Activated B cell treated with CpG ODN at 0.5 μM for 24 hours (primary cell): ENCODE results near the gene BCHE. TPM values are rescaled to one million over a fixed set of nuclear protein-coding genes. Genes with fewer than 3 reads are reported as not detected.

Experiments
- ATAC-seq: fragments of 200-7000 bp; cut with Tn5 transposase; one replicate; pipeline ENCODE4 v1.10.0; 2021; ENCODE audit warnings: low read depth, mild to moderate bottlenecking, moderate library complexity
- CTCF ChIA-PET: fragments of 350-600 bp; sonication (Branson Sonifier 250); formaldehyde crosslinking; loops from one replicate; lab custom pipeline; 2021; ENCODE audit warnings: antibody characterized with exemption; lab: Charles Lee
- POLR2A ChIA-PET: fragments of 350-600 bp; sonication (Branson Sonifier 250); formaldehyde crosslinking; loops from one replicate; lab custom pipeline; 2021; ENCODE audit warnings: antibody characterized with exemption; lab: Charles Lee
- DNase-seq: peaks from one replicate; pipeline ENCODE4 v3.0.0; 2022
- H3K27ac Mint-ChIP-seq: one replicate; pipeline ENCODE4 v1.8.0; 2020; ENCODE audit warnings: mixed read lengths
- H3K27me3 Mint-ChIP-seq: one replicate; pipeline ENCODE4 v1.8.0; 2021; ENCODE audit warnings: mixed read lengths
- H3K36me3 Mint-ChIP-seq: one replicate; pipeline ENCODE4 v1.8.0; 2021; ENCODE audit warnings: low read depth, mixed read lengths
- H3K4me1 Mint-ChIP-seq: one replicate; pipeline ENCODE4 v1.8.0; 2021; ENCODE audit warnings: mixed read lengths
- H3K4me3 Mint-ChIP-seq: one replicate; pipeline ENCODE4 v1.8.0; 2020; ENCODE audit warnings: mild to moderate bottlenecking, mixed read lengths
- H3K9me3 Mint-ChIP-seq: one replicate; pipeline ENCODE4 v1.8.0; 2020; ENCODE audit warnings: mixed read lengths
- CTCF ChIP-seq: fragments of 200-600 bp; IDR thresholded peaks from one replicate; pipeline ENCODE4 v1.8.0; 2022; ENCODE audit warnings: antibody characterized with exemption, mild to moderate bottlenecking
- intact Hi-C: fragments of 100-400 bp; cut with micrococcal nuclease; formaldehyde crosslinking; loops from one replicate; pipeline ENCODE4 v1.15.1; 2024
- total RNA-seq: library from RNA; stranded (reverse); gene quantifications from 2 replicates; pipeline ENCODE4 v1.2.3, GENCODE V29; 2022

BCHE gene
- total RNA-seq, 1 donor from 2014 or later: not detected

- intact Hi-C loops: loop anchor here (10.0 kb wide), 1 partner anchor 1500 kb away; no protein-coding TSS in a partner anchor
- Mint-ChIP-seq H3K27me3 (no peaks in the 10 kb centered on the region), H3K36me3 (no peaks in the 10 kb centered on the region), H3K4me3 (no peak overlapping the region), H3K27ac (no peak overlapping the region), H3K9me3 (no peaks in the 10 kb centered on the region), H3K4me1 (no peaks in the 10 kb centered on the region)
- DNase-seq: no peak
- ATAC-seq: no peak
- POLR2A ChIA-PET: no interaction called here
- TF ChIP-seq CTCF: no peak
- CTCF ChIA-PET: interaction anchor here (1.4 to 2.2 kb wide), 3 partner anchors 9 to 15 kb away, joined by 5 to 6 read pairs (median 5); no protein-coding TSS in a partner anchor
These were observed 17.5 kb upstream of the BCHE start for GRCh38 chr3:165854696-165855095.

- H3K9me3 Mint-ChIP-seq: no peaks in the 10 kb centered on the region
- ChIA-PET CTCF (no interaction called here), POLR2A (no interaction called here)
- no peaks in the 10 kb centered on the region for H3K27me3 Mint-ChIP-seq
- H3K27ac Mint-ChIP-seq: no peak overlapping the region
- H3K4me1 Mint-ChIP-seq: no peaks in the 10 kb centered on the region
- ATAC-seq (no peak), DNase-seq (no peak)
- no peak overlapping the region for H3K4me3 Mint-ChIP-seq
- no peak for TF ChIP-seq CTCF
- no peaks in the 10 kb centered on the region for H3K36me3 Mint-ChIP-seq
- intact Hi-C loops: loop anchor here (10.0 kb wide), 1 partner anchor 1502 kb away; no protein-coding TSS in a partner anchor
These were observed 15.5 kb upstream of the BCHE start for GRCh38 chr3:165852711-165853110.

- no peak overlapping the region for H3K27ac Mint-ChIP-seq
- no peaks in the 10 kb centered on the region for H3K27me3 Mint-ChIP-seq
- H3K4me3 Mint-ChIP-seq: no peak overlapping the region
- no peaks in the 10 kb centered on the region for H3K9me3 Mint-ChIP-seq
- ATAC-seq (no peak), DNase-seq (no peak)
- ChIA-PET POLR2A (no interaction called here), CTCF (no interaction called here)
- H3K4me1 Mint-ChIP-seq: no peaks in the 10 kb centered on the region
- no peaks in the 10 kb centered on the region for H3K36me3 Mint-ChIP-seq
- intact Hi-C loops: loop anchor here (10.0 kb wide), 1 partner anchor 1503 kb away; no protein-coding TSS in a partner anchor
- TF ChIP-seq CTCF: no peak
These were observed 15.0 kb upstream of the BCHE start for GRCh38 chr3:165852191-165852590.

GRCh38 chr3:165846056-165846455 lies 8.8 kb upstream of the BCHE start:
- no peak for ATAC-seq
- H3K27ac Mint-ChIP-seq: no peak overlapping the region
- H3K9me3 Mint-ChIP-seq: no peaks in the 10 kb centered on the region
- H3K4me1 Mint-ChIP-seq: no peaks in the 10 kb centered on the region
- intact Hi-C loops: no loop called here
- TF ChIP-seq CTCF: no peak
- ChIA-PET POLR2A (no interaction called here), CTCF (interaction anchor here (1.4 kb wide), 1 partner anchor 10 kb away, joined by 6 read pairs; no protein-coding TSS in a partner anchor)
- H3K27me3 Mint-ChIP-seq: no peaks in the 10 kb centered on the region
- H3K4me3 Mint-ChIP-seq: no peak overlapping the region
- no peaks in the 10 kb centered on the region for H3K36me3 Mint-ChIP-seq
- no peak for DNase-seq

GRCh38 chr3:165839296-165840076 lies 2.3 kb upstream of the BCHE start:
- POLR2A ChIA-PET: no interaction called here
- no peak for ATAC-seq
- CTCF ChIA-PET: no interaction called here
- no peaks in the 10 kb centered on the region for H3K36me3 Mint-ChIP-seq
- no peaks in the 10 kb centered on the region for H3K27me3 Mint-ChIP-seq
- intact Hi-C loops: no loop called here
- no peak overlapping the region for H3K4me3 Mint-ChIP-seq
- no peak overlapping the region for H3K27ac Mint-ChIP-seq
- H3K4me1 Mint-ChIP-seq: no peaks in the 10 kb centered on the region
- DNase-seq: no peak
- no peak for TF ChIP-seq CTCF
- no peaks in the 10 kb centered on the region for H3K9me3 Mint-ChIP-seq
